Adrenal gland (tissue), 5 donors: ENCODE data around the gene DISP2.

Experiments
- CTCF ChIP-seq, 6 experiments: fragments of 450-650 bp in 4 of 6; fragments of 200-600 bp in 2 of 6; sonication (generic) in 1 of 6; IDR thresholded peaks; 1 replicate in 5 of 6; 2 replicates in 1 of 6; pipeline versions ENCODE4 v1.5.1 to v1.8.0; 2016 to 2021; ENCODE audit warnings: antibody characterized with exemption in 6 of 6, mild to moderate bottlenecking in 2 of 6, moderate library complexity in 1 of 6
- POLR2A ChIP-seq, 2 donors: fragments of 450-650 bp; IDR thresholded peaks; one replicate each; pipeline ENCODE4 v1.6.1; 2017; ENCODE audit warnings: antibody characterized with exemption in 2 of 2, mild to moderate bottlenecking in 2 of 2, moderate library complexity in 1 of 2
- donor health status: DM: no; HTN: no; CAD: no.

GRCh38 chr15:40365624-40366456, 7.8 kb downstream of the DISP2 start:
- TF ChIP-seq CTCF (IDR thresholded peaks at IDR 0.05) (no peak), POLR2A (IDR thresholded peaks at IDR 0.05) (no peak)
